Smooth muscle cell (in vitro differentiated cells): ENCODE measurements around the gene KCTD7. TPM values are rescaled to one million over a fixed set of nuclear protein-coding genes. Genes with fewer than 3 reads are reported as not detected.

Experiments
- DNase-seq: peaks from one replicate; lab custom pipeline; 2025; ENCODE audit not compliant: unreplicated experiment; lab: John Stamatoyannopoulos, UW
- H2AFZ ChIP-seq: fragments of 200-600 bp; sonication (generic); 2 replicates; pipeline ENCODE4 v1.6.0; 2016; ENCODE audit warnings: antibody characterized with exemption, low read depth, mild to moderate bottlenecking
- H3F3A ChIP-seq: fragments of 200-600 bp; sonication (generic); 2 replicates; pipeline ENCODE4 v1.6.0; 2017; ENCODE audit warnings: antibody characterized with exemption, low read depth
- H3K27ac ChIP-seq: fragments of 200-600 bp; sonication (generic); 2 replicates; pipeline ENCODE4 v1.5.1; 2016; ENCODE audit warnings: low read depth, mild to moderate bottlenecking
- H3K27me3 ChIP-seq: fragments of 200-600 bp; sonication (generic); 2 replicates; pipeline ENCODE4 v1.6.1; 2016; ENCODE audit warnings: low read depth, mild to moderate bottlenecking
- H3K36me3 ChIP-seq: fragments of 200-600 bp; sonication (generic); 2 replicates; pipeline ENCODE4 v1.5.1; 2016; ENCODE audit warnings: low read depth
- H3K4me1 ChIP-seq: fragments of 200-600 bp; sonication (generic); 2 replicates; pipeline ENCODE4 v1.5.1; 2016; ENCODE audit warnings: low read depth
- H3K4me2 ChIP-seq: fragments of 200-600 bp; sonication (generic); 2 replicates; pipeline ENCODE4 v1.6.0; 2016; ENCODE audit warnings: mild to moderate bottlenecking
- H3K4me3 ChIP-seq: fragments of 200-600 bp; sonication (generic); 2 replicates; pipeline ENCODE4 v1.5.1; 2016; ENCODE audit warnings: mild to moderate bottlenecking
- H3K79me2 ChIP-seq: fragments of 200-600 bp; sonication (generic); 2 replicates; pipeline ENCODE4 v1.6.0; 2016; ENCODE audit warnings: low read depth, mild to moderate bottlenecking
- H3K9ac ChIP-seq: fragments of 200-600 bp; sonication (generic); 2 replicates; pipeline ENCODE4 v1.6.0; 2016; ENCODE audit warnings: low read depth
- H3K9me3 ChIP-seq: fragments of 200-600 bp; sonication (generic); replicated peaks from 2 replicates; pipeline ENCODE4 v1.5.1; 2016; ENCODE audit warnings: low read depth
- H4K20me1 ChIP-seq: fragments of 200-600 bp; sonication (generic); 2 replicates; pipeline ENCODE4 v1.6.0; 2016; ENCODE audit warnings: low read depth
- WGBS: methylation state at CpG from one replicate; pipeline ENCODE4 v1.1.7; 2016; ENCODE audit warnings: low lambda C conversion rate; 5-methylcytosine and 5-hydroxymethylcytosine counted together
- polyA plus RNA-seq: library from polyadenylated mRNA; unstranded; fragments of >200 nt; fragmentation: Nextera tagmentation; extraction: Ambion mirVana; gene quantifications from 2 replicates; pipeline ENCODE4 v1.2.1, GENCODE V29; 2016
- total RNA-seq: library from RNA; depleted of rRNA; stranded (reverse); fragments of >200 nt; gene quantifications from 2 replicates; pipeline ENCODE4 v1.2.3, GENCODE V29; 2014
- TF ChIP-seq, protein P1 (sequence below): fragments of 200-600 bp; sonication (generic); IDR thresholded peaks from 2 replicates; pipeline ENCODE4 v1.5.1; 2017; ENCODE audit warnings: borderline replicate concordance, mild to moderate bottlenecking, antibody characterized with exemption; ENCODE audit not compliant: insufficient read depth, poor library complexity, severe bottlenecking

Gene KCTD7
- total and polyA plus RNA-seq, 2 experiments from 2014 or later = 3.9 to 6.3 TPM

DNA sequence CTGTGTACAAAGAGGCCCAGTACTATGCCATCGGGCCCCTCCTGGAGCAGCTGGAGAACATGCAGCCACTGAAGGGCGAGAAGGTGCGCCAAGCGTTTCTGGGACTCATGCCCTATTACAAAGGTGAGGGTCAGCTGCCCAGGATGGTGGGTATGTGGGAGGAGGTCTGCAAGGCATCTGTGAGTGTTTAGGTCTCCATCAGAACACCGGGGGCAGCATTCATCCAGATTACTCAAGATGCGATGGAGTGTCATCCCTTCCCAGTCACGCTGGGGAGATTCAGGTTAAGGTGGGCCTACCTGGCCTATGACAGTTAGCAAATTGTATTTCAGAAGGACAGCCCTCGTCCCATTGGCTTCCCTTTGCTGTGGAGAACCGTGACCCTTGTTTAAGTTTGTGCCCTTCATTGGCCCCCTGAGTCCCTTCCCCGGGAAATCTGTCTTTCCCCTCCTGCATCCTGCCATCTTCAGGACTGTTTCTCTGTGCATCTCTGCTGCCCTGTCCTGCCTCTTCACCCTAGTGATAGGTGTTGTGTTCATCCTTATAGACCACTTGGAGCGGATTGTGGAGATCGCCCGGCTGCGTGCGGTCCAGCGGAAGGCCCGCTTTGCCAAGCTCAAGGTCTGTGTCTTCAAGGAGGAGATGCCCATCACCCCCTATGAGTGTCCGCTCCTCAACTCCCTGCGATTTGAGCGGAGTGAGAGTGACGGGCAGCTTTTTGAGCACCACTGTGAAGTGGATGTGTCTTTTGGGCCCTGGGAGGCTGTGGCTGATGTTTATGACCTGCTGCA, 9.8 kb downstream of the KCTD7 start:
- no peak overlapping the region for H3K9ac ChIP-seq

DNA sequence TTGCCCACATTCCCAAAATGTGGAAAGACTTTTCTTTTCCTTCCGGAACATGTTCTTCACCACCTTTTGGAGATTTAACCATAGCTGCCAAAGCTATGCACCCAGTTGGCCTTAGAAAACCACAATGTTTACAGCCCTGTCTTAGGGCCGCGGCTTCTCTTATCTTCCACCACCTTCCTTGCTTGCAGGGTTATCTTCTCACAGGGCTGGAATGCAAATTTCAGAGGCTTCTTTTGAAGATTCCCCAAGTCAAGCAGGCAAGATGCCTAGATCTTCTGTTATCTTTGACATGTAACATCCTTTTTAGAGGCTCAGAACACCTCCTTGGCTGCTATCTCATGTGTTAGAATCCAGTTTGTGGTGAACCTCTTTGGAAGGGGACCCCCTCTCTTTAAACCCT, 11.1 kb downstream of the KCTD7 start:
- Histone ChIP-seq H3K4me3 (no peak overlapping the region), H3F3A (peaks cover 3% of the 10 kb centered on the region), H4K20me1 (peaks cover 23% of the 10 kb centered on the region), H3K36me3 (no peaks in the 10 kb centered on the region), H3K27me3 (no peaks in the 10 kb centered on the region), H3K79me2 (no peaks in the 10 kb centered on the region), H3K4me1 (no peaks in the 10 kb centered on the region), H3K9me3 (no peaks in the 10 kb centered on the region), H3K9ac (no peak overlapping the region), H3K27ac (no peak overlapping the region), H2AFZ (no peak overlapping the region), H3K4me2 (no peak overlapping the region)
- TF ChIP-seq, protein P1, sequence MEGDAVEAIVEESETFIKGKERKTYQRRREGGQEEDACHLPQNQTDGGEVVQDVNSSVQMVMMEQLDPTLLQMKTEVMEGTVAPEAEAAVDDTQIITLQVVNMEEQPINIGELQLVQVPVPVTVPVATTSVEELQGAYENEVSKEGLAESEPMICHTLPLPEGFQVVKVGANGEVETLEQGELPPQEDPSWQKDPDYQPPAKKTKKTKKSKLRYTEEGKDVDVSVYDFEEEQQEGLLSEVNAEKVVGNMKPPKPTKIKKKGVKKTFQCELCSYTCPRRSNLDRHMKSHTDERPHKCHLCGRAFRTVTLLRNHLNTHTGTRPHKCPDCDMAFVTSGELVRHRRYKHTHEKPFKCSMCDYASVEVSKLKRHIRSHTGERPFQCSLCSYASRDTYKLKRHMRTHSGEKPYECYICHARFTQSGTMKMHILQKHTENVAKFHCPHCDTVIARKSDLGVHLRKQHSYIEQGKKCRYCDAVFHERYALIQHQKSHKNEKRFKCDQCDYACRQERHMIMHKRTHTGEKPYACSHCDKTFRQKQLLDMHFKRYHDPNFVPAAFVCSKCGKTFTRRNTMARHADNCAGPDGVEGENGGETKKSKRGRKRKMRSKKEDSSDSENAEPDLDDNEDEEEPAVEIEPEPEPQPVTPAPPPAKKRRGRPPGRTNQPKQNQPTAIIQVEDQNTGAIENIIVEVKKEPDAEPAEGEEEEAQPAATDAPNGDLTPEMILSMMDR = no peak
- 61% methylated on average over 3 of the region's 3 CpGs for WGBS
- no peak for DNase-seq

More for the DNA sequence above, 9.8 kb downstream of the KCTD7 start:
- Histone ChIP-seq H3K79me2 (no peaks in the 10 kb centered on the region), H3K4me1 (no peaks in the 10 kb centered on the region), H3K4me3 (no peak overlapping the region), H3K36me3 (no peaks in the 10 kb centered on the region), H3F3A (peaks cover 5% of the 10 kb centered on the region), H4K20me1 (peaks cover 23% of the 10 kb centered on the region), H2AFZ (no peak overlapping the region), H3K27me3 (no peaks in the 10 kb centered on the region), H3K4me2 (no peak overlapping the region), H3K9me3 (no peaks in the 10 kb centered on the region), H3K27ac (no peak overlapping the region)
- TF ChIP-seq, protein P1 = no peak
- 97% methylated on average over 21 of the region's 21 CpGs for WGBS
- no peak for DNase-seq

DNA sequence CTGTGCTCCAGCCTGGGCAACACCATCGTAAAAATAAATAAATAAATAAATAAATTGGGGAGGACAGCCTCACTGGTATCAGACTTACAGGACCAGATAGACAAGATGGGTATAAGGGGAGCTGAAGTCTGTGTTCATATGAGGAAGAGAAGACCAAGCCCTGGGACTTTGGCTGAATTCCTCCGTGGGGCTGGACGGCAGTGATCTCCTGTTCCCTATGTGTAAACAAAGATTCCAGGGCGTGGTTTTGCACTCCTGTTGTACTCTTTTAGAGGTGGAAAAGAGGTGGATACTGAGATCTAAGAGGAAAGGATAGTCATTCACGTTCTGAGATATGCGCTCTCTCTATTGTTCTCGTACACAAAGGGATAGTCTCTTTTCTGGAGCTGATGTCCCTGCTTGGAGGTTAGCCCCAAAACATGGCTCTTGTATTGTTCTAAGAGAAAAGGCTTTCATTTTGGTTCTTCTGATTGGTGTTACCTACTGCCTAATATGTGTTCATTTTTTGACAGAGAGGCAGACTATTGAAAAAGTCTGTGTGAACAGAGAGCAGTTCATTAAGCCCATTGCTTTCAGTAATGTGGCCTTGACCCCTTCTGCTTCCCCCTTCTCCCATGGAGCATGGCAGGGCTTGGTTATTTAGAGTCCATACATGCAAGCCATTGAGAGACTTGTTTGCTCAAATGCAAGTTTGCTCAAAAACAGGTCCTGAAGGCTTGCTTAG, 12.3 kb downstream of the KCTD7 start:
- H2AFZ ChIP-seq = no peak overlapping the region
- H3K9me3 ChIP-seq = no peaks in the 10 kb centered on the region
- WGBS = 96% methylated on average over 7 of the region's 7 CpGs
- H3K27ac ChIP-seq = no peak overlapping the region
- no peak overlapping the region for H3K4me3 ChIP-seq
- no peaks in the 10 kb centered on the region for H3K36me3 ChIP-seq
- no peaks in the 10 kb centered on the region for H3K79me2 ChIP-seq
- no peak overlapping the region for H3K9ac ChIP-seq
- no peaks in the 10 kb centered on the region for H3F3A ChIP-seq
- H3K4me1 ChIP-seq = no peaks in the 10 kb centered on the region
- no peaks in the 10 kb centered on the region for H3K27me3 ChIP-seq
- DNase-seq = no peak
- no peak overlapping the region for H3K4me2 ChIP-seq
- peaks cover 23% of the 10 kb centered on the region for H4K20me1 ChIP-seq
- TF ChIP-seq, protein P1 = no peak
